Caco-2 (cell line): ENCODE results near the gene C2orf81. TPM values are rescaled to one million over a fixed set of nuclear protein-coding genes. Genes with fewer than 3 reads are reported as not detected.

Experiments used
- BruUV-seq: library from RNA; stranded (reverse); fragments of 400-500 nt; replicated peaks from 2 replicates; lab custom pipeline; 2021; lab: Mats Ljungman, UMichigan
- CTCF ChIA-PET: fragments of 300-600 bp; sonication (Branson Sonifier 250); formaldehyde crosslinking; loops from one replicate; lab custom pipeline; 2022; ENCODE audit warnings: antibody characterized with exemption; lab: Charles Lee
- POLR2A ChIA-PET: fragments of 300-600 bp; sonication (Branson Sonifier 250); formaldehyde crosslinking; loops from one replicate; lab custom pipeline; 2022; ENCODE audit warnings: antibody characterized with exemption; lab: Charles Lee
- DNase-seq, 2 experiments: peaks; one replicate each; pipeline versions ENCODE4 v3.0.0 to v3.0.0-alpha.2; 2020 to 2022
- H3K27me3 ChIP-seq: replicated peaks from 2 replicates; pipeline ENCODE4 v1.6.0; 2011; ENCODE audit warnings: low read length; ENCODE audit not compliant: control insufficient read depth, insufficient read depth
- H3K36me3 ChIP-seq: 2 replicates; pipeline ENCODE4 v1.5.1; 2011; ENCODE audit warnings: low read length; ENCODE audit not compliant: control insufficient read depth, insufficient read depth
- H3K4me1 ChIP-seq: fragments of 250-450 bp; sonication (Bioruptor Pico); 2 replicates; pipeline ENCODE4 v1.5.1; 2020; ENCODE audit warnings: mild to moderate bottlenecking
- H3K4me3 ChIP-seq: 2 replicates; pipeline ENCODE4 v1.5.1; 2011; ENCODE audit warnings: low read depth, mild to moderate bottlenecking, control low read depth, low read length
- H3K9me3 ChIP-seq: fragments of 250-450 bp; sonication (Bioruptor Pico); 2 replicates; pipeline ENCODE4 v1.5.1; 2020; ENCODE audit warnings: mild to moderate bottlenecking, moderate library complexity
- H3K27ac Mint-ChIP-seq: one replicate; pipeline ENCODE4 v1.8.0; 2022; ENCODE audit warnings: mixed read lengths; ENCODE audit not compliant: unreplicated experiment
- H3K27me3 Mint-ChIP-seq: one replicate; pipeline ENCODE4 v1.8.0; 2022; ENCODE audit warnings: mixed read lengths; ENCODE audit not compliant: insufficient read depth, unreplicated experiment
- H3K36me3 Mint-ChIP-seq: one replicate; pipeline ENCODE4 v1.8.0; 2022; ENCODE audit warnings: mild to moderate bottlenecking, mixed read lengths; ENCODE audit not compliant: insufficient read depth, unreplicated experiment
- H3K4me1 Mint-ChIP-seq: one replicate; pipeline ENCODE4 v1.8.0; 2022; ENCODE audit warnings: low read depth, mixed read lengths; ENCODE audit not compliant: unreplicated experiment
- H3K4me3 Mint-ChIP-seq: one replicate; pipeline ENCODE4 v1.8.0; 2022; ENCODE audit warnings: mild to moderate bottlenecking, moderate library complexity, mixed read lengths; ENCODE audit not compliant: unreplicated experiment
- H3K9me3 Mint-ChIP-seq: one replicate; pipeline ENCODE4 v1.8.0; 2022; ENCODE audit warnings: mixed read lengths; ENCODE audit not compliant: unreplicated experiment
- intact Hi-C: fragments of 100-400 bp; cut with micrococcal nuclease; formaldehyde crosslinking; loops from one replicate; pipeline ENCODE4 v1.10.0; 2022; ENCODE audit not compliant: unreplicated experiment
- total RNA-seq: library from RNA; stranded (reverse); gene quantifications from 2 replicates; pipeline ENCODE4 v1.2.3, GENCODE V29; 2022
- TF ChIP-seq, protein P1 (sequence below), 2 experiments: fragments of 200-600 bp in 1 of 2; IDR thresholded peaks; 1 replicate in 1 of 2; 2 replicates in 1 of 2; pipeline versions ENCODE4 v1.5.1 to v1.8.0; 2011 to 2022; ENCODE audit warnings: antibody characterized with exemption in 1 of 2, control low read depth in 1 of 2, inconsistent platforms in 1 of 2, low read depth in 1 of 2, low read length in 1 of 2, mild to moderate bottlenecking in 1 of 2, moderate library complexity in 1 of 2; ENCODE audit not compliant: insufficient read depth in 1 of 2, severe bottlenecking in 1 of 2, unreplicated experiment in 1 of 2

C2orf81 gene
- total RNA-seq, 1 experiment from 2014 or later, result 0.84 TPM

DNA sequence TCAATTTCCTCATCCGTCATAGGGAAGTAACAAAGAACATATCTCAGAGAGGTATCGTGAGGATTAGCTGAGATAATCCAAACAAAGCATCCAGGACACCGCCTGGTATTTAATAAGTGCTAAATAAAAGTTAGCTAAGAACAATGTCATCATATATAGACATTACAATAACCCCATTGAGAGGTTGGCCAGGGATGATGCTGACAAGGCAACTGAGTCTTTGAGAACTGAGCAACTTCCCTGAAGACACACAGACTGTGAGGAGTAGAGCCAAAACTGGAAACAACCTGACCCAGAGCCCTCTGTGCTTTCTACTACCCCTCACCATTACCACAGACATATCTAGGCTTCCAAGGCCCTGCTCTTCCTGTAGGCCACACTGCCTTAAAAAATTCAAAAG lies 39.7 kb downstream of the C2orf81 start:
- Mint-ChIP-seq H3K36me3 (peaks cover 25% of the 10 kb centered on the region), H3K27me3 (no peaks in the 10 kb centered on the region), H3K4me3 (no peak overlapping the region), H3K27ac (no peak overlapping the region), H3K4me1 (no peaks in the 10 kb centered on the region), H3K9me3 (no peaks in the 10 kb centered on the region)
- no peak for DNase-seq
- no peak overlapping the region for H3K4me3 ChIP-seq
- H3K4me1 ChIP-seq, result peaks cover 4% of the 10 kb centered on the region; the same call in 1 of the 2 replicates
- ChIA-PET POLR2A (no interaction called here), CTCF (interaction anchor here (1.0 kb wide), 1 partner anchor 10 kb away, joined by 6 read pairs; no protein-coding TSS in a partner anchor)
- H3K27me3 ChIP-seq, result no peaks in the 10 kb centered on the region
- intact Hi-C loops, result no loop called here
- TF ChIP-seq, protein P1, sequence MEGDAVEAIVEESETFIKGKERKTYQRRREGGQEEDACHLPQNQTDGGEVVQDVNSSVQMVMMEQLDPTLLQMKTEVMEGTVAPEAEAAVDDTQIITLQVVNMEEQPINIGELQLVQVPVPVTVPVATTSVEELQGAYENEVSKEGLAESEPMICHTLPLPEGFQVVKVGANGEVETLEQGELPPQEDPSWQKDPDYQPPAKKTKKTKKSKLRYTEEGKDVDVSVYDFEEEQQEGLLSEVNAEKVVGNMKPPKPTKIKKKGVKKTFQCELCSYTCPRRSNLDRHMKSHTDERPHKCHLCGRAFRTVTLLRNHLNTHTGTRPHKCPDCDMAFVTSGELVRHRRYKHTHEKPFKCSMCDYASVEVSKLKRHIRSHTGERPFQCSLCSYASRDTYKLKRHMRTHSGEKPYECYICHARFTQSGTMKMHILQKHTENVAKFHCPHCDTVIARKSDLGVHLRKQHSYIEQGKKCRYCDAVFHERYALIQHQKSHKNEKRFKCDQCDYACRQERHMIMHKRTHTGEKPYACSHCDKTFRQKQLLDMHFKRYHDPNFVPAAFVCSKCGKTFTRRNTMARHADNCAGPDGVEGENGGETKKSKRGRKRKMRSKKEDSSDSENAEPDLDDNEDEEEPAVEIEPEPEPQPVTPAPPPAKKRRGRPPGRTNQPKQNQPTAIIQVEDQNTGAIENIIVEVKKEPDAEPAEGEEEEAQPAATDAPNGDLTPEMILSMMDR (IDR thresholded peaks at IDR 0.05; ENCODE audit: insufficient read depth in 1 of 2, low read depth in 1 of 2, low read length in 1 of 2, severe bottlenecking in 1 of 2, unreplicated experiment in 1 of 2), result no peak
- BruUV-seq, result no TSS peak
- H3K36me3 ChIP-seq, result peaks cover 2% of the 10 kb centered on the region
- H3K9me3 ChIP-seq, result no peaks in the 10 kb centered on the region

DNA sequence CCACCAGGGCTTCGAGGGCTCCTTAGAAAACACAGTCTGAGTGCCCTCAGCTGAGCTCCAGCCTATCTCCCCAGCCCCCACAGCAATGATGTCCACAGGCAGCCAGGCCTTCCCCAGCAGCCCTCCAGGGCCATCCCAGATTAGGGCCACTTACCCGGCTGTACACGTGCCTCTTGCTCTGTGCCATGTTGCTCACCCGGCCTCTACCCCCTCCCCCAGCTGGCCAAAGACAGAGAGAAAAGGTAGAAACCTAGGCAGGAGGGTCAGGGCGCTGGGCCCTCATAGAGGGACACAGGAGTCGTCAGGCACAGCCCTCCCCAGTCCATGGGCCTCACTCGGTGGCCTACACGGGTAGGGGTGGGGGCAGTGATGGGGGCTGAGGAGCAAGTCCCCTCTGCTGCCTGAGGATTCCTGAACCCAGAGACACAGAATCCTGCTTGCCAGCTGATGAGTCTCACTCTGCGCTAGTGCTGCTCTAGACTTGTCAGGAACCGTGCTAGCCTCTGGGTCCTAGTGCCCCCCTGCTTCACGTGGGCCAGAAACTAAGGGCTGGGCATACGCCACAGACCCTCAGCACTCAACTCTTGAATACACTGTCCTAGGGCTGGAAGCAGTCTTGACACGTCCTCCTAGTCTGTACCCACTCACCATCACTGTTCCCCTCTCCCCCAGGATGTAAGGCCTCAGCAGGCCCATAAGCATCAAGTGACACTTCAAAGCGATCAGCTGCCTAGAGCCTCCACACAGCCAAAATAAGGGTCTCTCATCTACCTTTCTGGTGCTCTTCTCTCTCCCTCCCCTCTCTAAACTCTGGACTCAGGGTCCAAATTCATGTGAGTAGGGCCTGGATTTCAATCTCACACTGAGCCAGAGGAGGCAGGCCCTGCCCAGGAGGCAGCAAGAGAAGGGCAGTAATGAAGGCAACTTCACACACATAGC lies 41.3 kb downstream of the C2orf81 start, which contains the start of gene DCTN1:
DCTN1 (minus strand) TSS at position 461 of the 939 bp plus-strand sequence; CDS start at position 187, 274 bp downstream.
- no peak for DNase-seq
- Histone ChIP-seq H3K4me3 (no peak within 1 kb of the TSS), H3K4me1 (peaks cover 4% of the 10 kb centered on the region; the same call in 1 of the 2 replicates), H3K36me3 (peaks cover 2% of the 10 kb centered on the region), H3K9me3 (no peaks in the 10 kb centered on the region), H3K27me3 (no peaks in the 10 kb centered on the region)
- H3K36me3 Mint-ChIP-seq, result peaks cover 26% of the 10 kb centered on the region
- CTCF ChIA-PET, result interaction anchor here (1.3 kb wide), 1 partner anchor 12 kb away, joined by 4 read pairs; no protein-coding TSS in a partner anchor
- BruUV-seq, result no TSS peak
- no peaks in the 10 kb centered on the region for H3K27me3 Mint-ChIP-seq
- POLR2A ChIA-PET, result no interaction called here
- no peak within 1 kb of the TSS for H3K27ac Mint-ChIP-seq
- TF ChIP-seq, protein P1 (IDR thresholded peaks at IDR 0.05; ENCODE audit: insufficient read depth in 1 of 2, low read depth in 1 of 2, low read length in 1 of 2, severe bottlenecking in 1 of 2, unreplicated experiment in 1 of 2), result no peak
- H3K9me3 Mint-ChIP-seq, result no peaks in the 10 kb centered on the region
- no peak within 1 kb of the TSS for H3K4me3 Mint-ChIP-seq
- intact Hi-C loops, result no loop called here
- no peaks in the 10 kb centered on the region for H3K4me1 Mint-ChIP-seq

DNA sequence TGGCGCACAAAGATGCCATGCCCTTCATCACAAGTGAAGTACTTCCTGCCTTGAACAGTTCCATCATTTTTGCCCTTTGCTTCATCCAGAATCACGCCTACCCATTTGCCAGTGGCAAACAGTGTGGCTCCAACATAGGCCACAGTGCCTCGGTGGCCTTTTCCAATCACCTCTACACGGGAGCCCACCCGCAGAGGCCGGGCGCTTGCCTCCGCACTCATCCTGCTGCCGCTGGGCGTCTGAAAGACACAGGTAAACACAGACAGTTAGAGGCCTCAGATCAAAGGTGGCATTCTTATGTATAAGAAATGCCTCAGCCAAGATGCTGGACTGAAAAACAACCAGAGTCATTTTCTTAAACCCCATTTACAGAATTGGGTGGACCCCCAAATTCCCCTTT lies 43.4 kb downstream of the C2orf81 start:
- CTCF ChIA-PET, result no interaction called here
- intact Hi-C loops, result no loop called here

More for the DNA sequence above, 43.4 kb downstream of the C2orf81 start:
- H3K36me3 Mint-ChIP-seq, result peaks cover 25% of the 10 kb centered on the region
- no peaks in the 10 kb centered on the region for H3K9me3 Mint-ChIP-seq
- no peak for DNase-seq
- H3K27me3 Mint-ChIP-seq, result no peaks in the 10 kb centered on the region
- POLR2A ChIA-PET, result no interaction called here
- no peak overlapping the region for H3K27ac Mint-ChIP-seq
- Histone ChIP-seq H3K9me3 (no peaks in the 10 kb centered on the region), H3K4me3 (no peak overlapping the region), H3K4me1 (no peaks in the 10 kb centered on the region), H3K36me3 (peaks cover 2% of the 10 kb centered on the region), H3K27me3 (no peaks in the 10 kb centered on the region)
- H3K4me1 Mint-ChIP-seq, result no peaks in the 10 kb centered on the region
- TF ChIP-seq, protein P1 (IDR thresholded peaks at IDR 0.05; ENCODE audit: insufficient read depth in 1 of 2, low read depth in 1 of 2, low read length in 1 of 2, severe bottlenecking in 1 of 2, unreplicated experiment in 1 of 2), result no peak
- no peak overlapping the region for H3K4me3 Mint-ChIP-seq
- BruUV-seq, result no TSS peak
